B cell (primary cell): ENCODE measurements around the gene NME5.

Source experiments
- CTCF ChIP-seq: fragments of 200-600 bp; IDR thresholded peaks from one replicate; pipeline ENCODE4 v1.8.0; 2022; ENCODE audit warnings: antibody characterized with exemption, mild to moderate bottlenecking
- EZH2 ChIP-seq: IDR thresholded peaks from 2 replicates; pipeline ENCODE4 v1.6.1; 2012; ENCODE audit warnings: borderline replicate concordance, low read depth, mild to moderate bottlenecking, moderate library complexity, low read length; ENCODE audit not compliant: insufficient read depth, poor library complexity, severe bottlenecking

GRCh38 chr5:138182808-138183207 is 43.6 kb upstream of the NME5 start:
- TF ChIP-seq CTCF = no peak
- TF ChIP-seq EZH2 = no peak
